GM18868 (cell line): ENCODE results near the gene LRRC74B.
"Not testable (repeated sequence)": the region's sequence is repeated elsewhere in the genome, so short reads cannot be mapped to it uniquely, and the experiment has no call there.

Experiments
- ATAC-seq: cut with Tn5 transposase; IDR thresholded peaks from one replicate; pipeline ENCODE4 v1.9.1; 2021; ENCODE audit warnings: mild to moderate bottlenecking, moderate library complexity; ENCODE audit not compliant: unreplicated experiment

LRRC74B gene

GRCh38 chr22:21045585-21046294 is at the start of gene LRRC74B:
LRRC74B (plus strand) TSS chr22:21045946; CDS start chr22:21045987, 41 bp downstream.
- ATAC-seq = peak; percentile 85

- ATAC-seq = no peak
These were observed 49.7 kb upstream of the LRRC74B start for GRCh38 chr22:20996031-20996410.

GRCh38 chr22:20996598-20997535 is 48.9 kb upstream of the LRRC74B start:
- no peak for ATAC-seq

- no peak for ATAC-seq
These were observed 48.0 kb upstream of the LRRC74B start for GRCh38 chr22:20997536-20998257.

GRCh38 chr22:20998411-20999336 is 47.1 kb upstream of the LRRC74B start:
- ATAC-seq = no peak

- ATAC-seq = no peak
These were observed 46.2 kb upstream of the LRRC74B start for GRCh38 chr22:20999350-21000206.

- ATAC-seq = no peak
These were observed 45.3 kb upstream of the LRRC74B start for GRCh38 chr22:21000207-21000986.

GRCh38 chr22:21000987-21001600 is 44.7 kb upstream of the LRRC74B start:
- ATAC-seq = no peak

- peak; percentile 90 for ATAC-seq
These were observed 44.0 kb upstream of the LRRC74B start, which contains the start of gene THAP7 for GRCh38 chr22:21001601-21002325. THAP7 (minus strand) TSS chr22:21002118; CDS start chr22:21001911, 207 bp downstream.

- no peak for ATAC-seq
These were observed 42.0 kb upstream of the LRRC74B start for GRCh38 chr22:21003782-21004181.

- not testable (repeated sequence) for ATAC-seq
These were observed 36.5 kb upstream of the LRRC74B start for GRCh38 chr22:21009208-21009607.

GRCh38 chr22:21009638-21010425 is 35.9 kb upstream of the LRRC74B start:
- no peak for ATAC-seq

- no peak for ATAC-seq
These were observed 35.2 kb upstream of the LRRC74B start for GRCh38 chr22:21010426-21011113.

GRCh38 chr22:21012446-21013407 is 33.0 kb upstream of the LRRC74B start:
- no peak for ATAC-seq
